Measurements from ENCODE around the gene MIGA1. TPM values are rescaled to one million over a fixed set of nuclear protein-coding genes. Genes with fewer than 3 reads are reported as not detected.

The MIGA1 gene
- total and polyA plus RNA-seq, 2 of the 13 experiments (the other 11 are each of a cell fraction or from before 2014, with no cell fraction given) = 3.8 to 6.6 TPM

DNA sequence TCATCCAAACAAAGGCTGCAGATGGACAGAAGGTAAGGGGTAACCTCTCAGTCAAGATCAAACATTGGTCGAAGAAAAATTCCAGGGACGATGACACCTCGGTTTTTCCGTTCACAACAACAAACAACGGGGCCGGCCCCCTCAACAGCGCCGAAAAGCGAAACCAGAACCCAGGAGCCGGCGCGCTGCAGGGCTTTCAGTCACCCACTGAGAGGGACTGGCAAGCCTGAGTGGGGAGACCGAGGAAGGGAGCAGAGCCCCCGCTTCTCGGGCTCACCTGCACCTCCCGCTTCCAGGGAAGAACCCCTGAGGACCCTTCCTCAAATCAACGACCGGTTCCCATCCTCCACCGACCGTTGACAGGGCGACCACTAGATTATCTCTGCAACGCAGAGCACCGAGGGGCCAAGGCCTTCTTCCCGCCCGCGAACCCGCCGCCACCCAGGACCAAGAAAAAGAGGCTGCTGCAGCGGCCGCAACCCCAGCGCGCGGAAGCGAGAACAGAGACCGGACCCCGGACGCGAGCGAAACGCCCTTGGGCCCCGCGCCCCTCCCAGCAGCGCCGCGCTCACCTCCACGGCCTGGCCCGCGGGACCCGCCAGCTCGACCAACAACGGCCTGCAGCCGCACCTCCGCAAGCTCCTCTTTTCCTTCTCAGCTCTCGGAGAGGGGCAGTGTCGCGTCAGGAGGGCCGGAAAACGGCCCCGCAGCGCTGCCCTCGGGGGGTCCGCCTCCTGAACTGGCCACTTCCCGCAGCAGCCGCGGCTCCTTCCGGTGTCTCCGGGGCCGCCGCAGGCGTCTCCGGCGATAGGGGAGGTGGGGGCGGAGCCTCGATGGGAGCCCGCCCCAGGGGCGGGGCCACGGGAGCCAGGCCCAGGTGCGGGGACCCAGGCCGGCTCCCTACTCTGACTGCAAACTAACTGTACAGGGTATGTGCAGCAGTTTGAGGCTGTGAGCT lies 20.1 kb upstream of the MIGA1 start, which contains the start of gene USP33 (continued):
- TF ChIP-seq ZNF335 (CRISPR knock-in tag; IDR thresholded peaks at IDR 0.05) (no peak; the same call in 1 of the 2 replicates), ZNF225 (CRISPR knock-in tag; IDR thresholded peaks at IDR 0.05) (peak; percentile 75), MAFG (CRISPR knock-in tag; IDR thresholded peaks at IDR 0.05) (no peak), KLF9 (CRISPR knock-in tag; IDR thresholded peaks at IDR 0.05; ENCODE audit: low read depth) (peak; percentile 47; the same call in 1 of the 2 replicates), CHD2 (IDR thresholded peaks at IDR 0.05; ENCODE audit: low read depth, low read length) (no peak), ADNP (CRISPR knock-in tag; IDR thresholded peaks at IDR 0.05) (no peak), SNAI1 (CRISPR knock-in tag; IDR thresholded peaks at IDR 0.05; ENCODE audit: borderline replicate concordance) (no peak), BRCA1 (CRISPR knock-in tag; IDR thresholded peaks at IDR 0.05) (0 out of 2 replicates have a peak, but pooled peaks have one; percentile 47), REXO4 (CRISPR knock-in tag; IDR thresholded peaks at IDR 0.05; ENCODE audit: borderline replicate concordance) (no peak), HHEX (CRISPR knock-in tag; IDR thresholded peaks at IDR 0.05) (no peak), TEAD2 (CRISPR knock-in tag; IDR thresholded peaks at IDR 0.05) (no peak), ZBTB42 (CRISPR knock-in tag; IDR thresholded peaks at IDR 0.05) (no peak), SAFB2 (CRISPR knock-in tag; IDR thresholded peaks at IDR 0.05; ENCODE audit: borderline replicate concordance, low read depth) (peak; percentile 74; the same call in 1 of the 2 replicates), TOE1 (CRISPR knock-in tag; IDR thresholded peaks at IDR 0.05) (no peak), ZNF230 (CRISPR knock-in tag; IDR thresholded peaks at IDR 0.05) (peak; percentile 86), MED1 (CRISPR knock-in tag; IDR thresholded peaks at IDR 0.05) (peak; percentile 56), POLR2AphosphoS2 (IDR thresholded peaks at IDR 0.05; ENCODE audit: low read depth, low read length) (no peak), TEAD3 (CRISPR knock-in tag; optimal IDR thresholded peaks at IDR 0.05; ENCODE audit: borderline replicate concordance) (peak; percentile 61)
- TF ChIP-seq, protein P1, sequence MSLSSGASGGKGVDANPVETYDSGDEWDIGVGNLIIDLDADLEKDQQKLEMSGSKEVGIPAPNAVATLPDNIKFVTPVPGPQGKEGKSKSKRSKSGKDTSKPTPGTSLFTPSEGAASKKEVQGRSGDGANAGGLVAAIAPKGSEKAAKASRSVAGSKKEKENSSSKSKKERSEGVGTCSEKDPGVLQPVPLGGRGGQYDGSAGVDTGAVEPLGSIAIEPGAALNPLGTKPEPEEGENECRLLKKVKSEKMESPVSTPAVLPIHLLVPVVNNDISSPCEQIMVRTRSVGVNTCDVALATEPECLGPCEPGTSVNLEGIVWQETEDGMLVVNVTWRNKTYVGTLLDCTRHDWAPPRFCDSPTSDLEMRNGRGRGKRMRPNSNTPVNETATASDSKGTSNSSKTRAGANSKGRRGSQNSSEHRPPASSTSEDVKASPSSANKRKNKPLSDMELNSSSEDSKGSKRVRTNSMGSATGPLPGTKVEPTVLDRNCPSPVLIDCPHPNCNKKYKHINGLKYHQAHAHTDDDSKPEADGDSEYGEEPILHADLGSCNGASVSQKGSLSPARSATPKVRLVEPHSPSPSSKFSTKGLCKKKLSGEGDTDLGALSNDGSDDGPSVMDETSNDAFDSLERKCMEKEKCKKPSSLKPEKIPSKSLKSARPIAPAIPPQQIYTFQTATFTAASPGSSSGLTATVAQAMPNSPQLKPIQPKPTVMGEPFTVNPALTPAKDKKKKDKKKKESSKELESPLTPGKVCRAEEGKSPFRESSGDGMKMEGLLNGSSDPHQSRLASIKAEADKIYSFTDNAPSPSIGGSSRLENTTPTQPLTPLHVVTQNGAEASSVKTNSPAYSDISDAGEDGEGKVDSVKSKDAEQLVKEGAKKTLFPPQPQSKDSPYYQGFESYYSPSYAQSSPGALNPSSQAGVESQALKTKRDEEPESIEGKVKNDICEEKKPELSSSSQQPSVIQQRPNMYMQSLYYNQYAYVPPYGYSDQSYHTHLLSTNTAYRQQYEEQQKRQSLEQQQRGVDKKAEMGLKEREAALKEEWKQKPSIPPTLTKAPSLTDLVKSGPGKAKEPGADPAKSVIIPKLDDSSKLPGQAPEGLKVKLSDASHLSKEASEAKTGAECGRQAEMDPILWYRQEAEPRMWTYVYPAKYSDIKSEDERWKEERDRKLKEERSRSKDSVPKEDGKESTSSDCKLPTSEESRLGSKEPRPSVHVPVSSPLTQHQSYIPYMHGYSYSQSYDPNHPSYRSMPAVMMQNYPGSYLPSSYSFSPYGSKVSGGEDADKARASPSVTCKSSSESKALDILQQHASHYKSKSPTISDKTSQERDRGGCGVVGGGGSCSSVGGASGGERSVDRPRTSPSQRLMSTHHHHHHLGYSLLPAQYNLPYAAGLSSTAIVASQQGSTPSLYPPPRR (CRISPR knock-in tag; IDR thresholded peaks at IDR 0.05; ENCODE audit: borderline replicate concordance) = peak; percentile 34; the same call in 1 of the 2 replicates
- TF ChIP-seq, protein P2, sequence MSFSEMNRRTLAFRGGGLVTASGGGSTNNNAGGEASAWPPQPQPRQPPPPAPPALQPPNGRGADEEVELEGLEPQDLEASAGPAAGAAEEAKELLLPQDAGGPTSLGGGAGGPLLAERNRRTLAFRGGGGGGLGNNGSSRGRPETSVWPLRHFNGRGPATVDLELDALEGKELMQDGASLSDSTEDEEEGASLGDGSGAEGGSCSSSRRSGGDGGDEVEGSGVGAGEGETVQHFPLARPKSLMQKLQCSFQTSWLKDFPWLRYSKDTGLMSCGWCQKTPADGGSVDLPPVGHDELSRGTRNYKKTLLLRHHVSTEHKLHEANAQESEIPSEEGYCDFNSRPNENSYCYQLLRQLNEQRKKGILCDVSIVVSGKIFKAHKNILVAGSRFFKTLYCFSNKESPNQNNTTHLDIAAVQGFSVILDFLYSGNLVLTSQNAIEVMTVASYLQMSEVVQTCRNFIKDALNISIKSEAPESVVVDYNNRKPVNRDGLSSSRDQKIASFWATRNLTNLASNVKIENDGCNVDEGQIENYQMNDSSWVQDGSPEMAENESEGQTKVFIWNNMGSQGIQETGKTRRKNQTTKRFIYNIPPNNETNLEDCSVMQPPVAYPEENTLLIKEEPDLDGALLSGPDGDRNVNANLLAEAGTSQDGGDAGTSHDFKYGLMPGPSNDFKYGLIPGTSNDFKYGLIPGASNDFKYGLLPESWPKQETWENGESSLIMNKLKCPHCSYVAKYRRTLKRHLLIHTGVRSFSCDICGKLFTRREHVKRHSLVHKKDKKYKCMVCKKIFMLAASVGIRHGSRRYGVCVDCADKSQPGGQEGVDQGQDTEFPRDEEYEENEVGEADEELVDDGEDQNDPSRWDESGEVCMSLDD (CRISPR knock-in tag; IDR thresholded peaks at IDR 0.05; ENCODE audit: borderline replicate concordance) = peak; percentile 71; the same call in 1 of the 2 replicates

All from HepG2 (cell line).